Activated CD4-positive, alpha-beta T cell treated with anti-CD3 and anti-CD28 coated beads, Interleukin-2, amount 50 U/mL, for 48 hours (primary cell): ENCODE results near the gene LZTS3.
"Not testable (repeated sequence)": the region's sequence is repeated elsewhere in the genome, so short reads cannot be mapped to it uniquely, and the experiment has no call there.

Experiments used
- DNase-seq, 2 experiments: peaks; one replicate each; pipeline ENCODE4 v3.0.0-alpha.2; 2020

The LZTS3 gene

GRCh38 chr20:3166913-3167342 lies 6.4 kb downstream of the LZTS3 start:
- no peak for DNase-seq

- DNase-seq, result no peak
Measured at GRCh38 chr20:3166338-3166912, 6.9 kb downstream of the LZTS3 start.

- DNase-seq, result no peak
Measured at GRCh38 chr20:3165473-3166337, 7.6 kb downstream of the LZTS3 start.

GRCh38 chr20:3164763-3165410 lies 8.5 kb downstream of the LZTS3 start:
- DNase-seq, result no peak

GRCh38 chr20:3164043-3164762 lies 9.1 kb downstream of the LZTS3 start:
- DNase-seq, result no peak

- DNase-seq, result no peak
Measured at GRCh38 chr20:3163099-3164042, 10.0 kb downstream of the LZTS3 start.

GRCh38 chr20:3162080-3162611 lies 11.2 kb downstream of the LZTS3 start:
- no peak for DNase-seq

GRCh38 chr20:3161316-3162079 lies 11.9 kb downstream of the LZTS3 start:
- DNase-seq, result no peak

- DNase-seq, result peak in 1 of 2 experiments; percentile 23
Measured at GRCh38 chr20:3160418-3160817, 12.9 kb downstream of the LZTS3 start.

- no peak for DNase-seq
Measured at GRCh38 chr20:3158968-3159431, 14.3 kb downstream of the LZTS3 start.

GRCh38 chr20:3157817-3158216 lies 15.5 kb downstream of the LZTS3 start:
- no peak for DNase-seq

- DNase-seq, result no peak
Measured at GRCh38 chr20:3156811-3157619, 16.3 kb downstream of the LZTS3 start.

GRCh38 chr20:3152057-3152644 lies 21.2 kb downstream of the LZTS3 start:
- not testable (repeated sequence) for DNase-seq

GRCh38 chr20:3150908-3151307 lies 22.4 kb downstream of the LZTS3 start:
- DNase-seq, result no peak

GRCh38 chr20:3146732-3147341 lies 26.5 kb downstream of the LZTS3 start:
- no peak for DNase-seq

GRCh38 chr20:3141757-3142156 lies 31.6 kb downstream of the LZTS3 start:
- no peak for DNase-seq

- DNase-seq, result no peak
Measured at GRCh38 chr20:3137492-3137891, 35.9 kb downstream of the LZTS3 start.

- DNase-seq, result peak in 1 of 2 experiments; percentile 25
Measured at GRCh38 chr20:3135507-3136070, 37.8 kb downstream of the LZTS3 start.

- DNase-seq, result no peak
Measured at GRCh38 chr20:3134151-3134550, 39.2 kb downstream of the LZTS3 start.
